ENCODE measurements around the gene FGF3. TPM values are rescaled to one million over a fixed set of nuclear protein-coding genes. Genes with fewer than 3 reads are reported as not detected.

The FGF3 gene
- total RNA-seq, 2 experiments from 2014 or later: not detected

DNA sequence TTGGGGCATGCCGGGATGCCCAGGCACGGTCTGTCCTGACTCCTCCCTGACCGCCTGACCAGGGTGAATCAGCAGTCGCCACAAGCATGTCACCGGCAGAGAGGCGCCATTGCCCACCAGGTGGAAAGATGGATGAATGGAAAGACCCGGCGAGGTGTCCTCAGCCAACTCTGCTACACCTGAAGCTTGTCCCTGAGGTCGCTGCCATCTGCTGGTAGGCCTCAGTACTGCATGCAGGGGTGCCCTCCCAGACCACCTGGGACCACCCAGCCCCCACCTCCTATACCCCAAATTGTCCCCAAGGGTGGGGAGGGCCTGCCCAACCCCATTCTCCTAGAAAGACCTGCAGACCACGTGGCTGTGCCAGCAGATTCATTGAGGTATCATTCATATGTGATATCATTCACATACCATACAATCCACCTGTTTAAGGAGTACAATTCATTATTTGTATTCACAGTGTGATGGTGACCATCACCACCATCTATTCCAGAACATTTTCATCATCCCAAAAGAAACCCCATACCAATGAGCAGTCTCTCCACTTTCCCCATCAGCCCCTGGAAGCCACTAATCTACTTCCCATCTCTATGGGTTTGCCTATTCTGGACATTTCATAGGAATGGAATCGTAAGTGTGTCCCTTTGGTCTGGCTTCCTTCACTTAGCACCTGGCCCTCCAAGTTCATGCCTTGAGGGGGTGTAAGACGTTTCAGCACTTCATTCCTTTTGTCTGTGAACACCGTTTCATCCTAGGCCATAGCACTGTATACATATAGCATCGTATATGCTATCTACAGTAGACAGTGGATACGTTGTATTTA lies 17.5 kb downstream of the FGF3 start:
- TF ChIP-seq, protein P1, sequence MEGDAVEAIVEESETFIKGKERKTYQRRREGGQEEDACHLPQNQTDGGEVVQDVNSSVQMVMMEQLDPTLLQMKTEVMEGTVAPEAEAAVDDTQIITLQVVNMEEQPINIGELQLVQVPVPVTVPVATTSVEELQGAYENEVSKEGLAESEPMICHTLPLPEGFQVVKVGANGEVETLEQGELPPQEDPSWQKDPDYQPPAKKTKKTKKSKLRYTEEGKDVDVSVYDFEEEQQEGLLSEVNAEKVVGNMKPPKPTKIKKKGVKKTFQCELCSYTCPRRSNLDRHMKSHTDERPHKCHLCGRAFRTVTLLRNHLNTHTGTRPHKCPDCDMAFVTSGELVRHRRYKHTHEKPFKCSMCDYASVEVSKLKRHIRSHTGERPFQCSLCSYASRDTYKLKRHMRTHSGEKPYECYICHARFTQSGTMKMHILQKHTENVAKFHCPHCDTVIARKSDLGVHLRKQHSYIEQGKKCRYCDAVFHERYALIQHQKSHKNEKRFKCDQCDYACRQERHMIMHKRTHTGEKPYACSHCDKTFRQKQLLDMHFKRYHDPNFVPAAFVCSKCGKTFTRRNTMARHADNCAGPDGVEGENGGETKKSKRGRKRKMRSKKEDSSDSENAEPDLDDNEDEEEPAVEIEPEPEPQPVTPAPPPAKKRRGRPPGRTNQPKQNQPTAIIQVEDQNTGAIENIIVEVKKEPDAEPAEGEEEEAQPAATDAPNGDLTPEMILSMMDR (IDR thresholded peaks at IDR 0.05): peak; percentile 50
- intact Hi-C loops (cut with DNase I, micrococcal nuclease): loop anchor here in 1 of 2 experiments (1.0 kb wide), 1 partner anchor 115 kb away; no protein-coding TSS in a partner anchor
- POLR2A ChIA-PET: no interaction called here
- no peak overlapping the region for H3K4me3 ChIP-seq (ENCODE audit: low read length)
- H3K4me1 Mint-ChIP-seq (ENCODE audit: low read depth): no peaks in the 10 kb centered on the region
- no peak overlapping the region for H3K27ac ChIP-seq (ENCODE audit: low read depth in 1 of 2, low read length in 2 of 2)
- peaks cover 0 to 28% of the 10 kb centered on the region in 2 experiments for H3K9me3 ChIP-seq (ENCODE audit: control insufficient read depth in 1 of 2, insufficient read depth in 1 of 2, low read length in 2 of 2)
- H3K36me3 Mint-ChIP-seq (ENCODE audit: low read depth): no peaks in the 10 kb centered on the region
- ATAC-seq (ENCODE audit: poor library complexity) (no peak), DNase-seq (peak in 10 of 14 experiments; percentile 4 to 46 (median 19))
- no peaks in the 10 kb centered on the region for H3K36me3 ChIP-seq (ENCODE audit: insufficient read depth, low read length)
- no peak overlapping the region for H3K4me3 Mint-ChIP-seq
- CTCF ChIA-PET: no interaction called here
- no peaks in the 10 kb centered on the region for H3K9me3 Mint-ChIP-seq
- H3K27me3 ChIP-seq (ENCODE audit: control insufficient read depth in 1 of 2, insufficient read depth in 2 of 2, low read length in 2 of 2): peaks cover 0 to 4% of the 10 kb centered on the region in 2 experiments
- H3K27ac Mint-ChIP-seq: no peak overlapping the region
- H3K4me1 ChIP-seq (ENCODE audit: insufficient read depth, low read length): no peaks in the 10 kb centered on the region
- peaks cover 4% of the 10 kb centered on the region for H3K27me3 Mint-ChIP-seq

DNA sequence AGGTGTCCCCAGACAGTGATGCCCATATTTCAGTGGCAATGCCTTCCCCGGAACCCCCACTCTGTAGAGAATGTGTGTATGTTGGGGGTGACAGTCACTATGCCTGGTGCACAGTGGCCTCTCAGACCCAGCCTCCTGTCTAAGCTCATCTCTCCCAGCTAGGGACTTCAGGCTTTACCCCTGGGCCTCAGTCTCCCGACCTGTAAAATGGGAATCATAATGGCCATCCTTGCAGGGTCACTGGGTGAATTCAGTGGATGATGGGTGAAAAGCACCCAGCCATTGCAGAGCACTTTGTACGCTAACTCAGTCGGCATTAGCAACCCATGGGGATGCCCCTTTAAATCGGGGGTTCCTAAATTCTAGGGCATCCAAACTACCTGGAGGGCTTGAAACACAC lies 18.9 kb downstream of the FGF3 start:
- Histone ChIP-seq H3K4me3 (ENCODE audit: low read length) (no peak overlapping the region), H3K9me3 (ENCODE audit: control insufficient read depth in 1 of 2, insufficient read depth in 1 of 2, low read length in 2 of 2) (peaks cover 0 to 28% of the 10 kb centered on the region in 2 experiments), H3K36me3 (ENCODE audit: insufficient read depth, low read length) (no peaks in the 10 kb centered on the region), H3K4me1 (ENCODE audit: insufficient read depth, low read length) (no peaks in the 10 kb centered on the region), H3K27ac (ENCODE audit: low read depth in 1 of 2, low read length in 2 of 2) (no peak overlapping the region), H3K27me3 (ENCODE audit: control insufficient read depth in 1 of 2, insufficient read depth in 2 of 2, low read length in 2 of 2) (peaks cover 0 to 4% of the 10 kb centered on the region in 2 experiments)
- DNase-seq: no peak
- ChIA-PET CTCF (no interaction called here), POLR2A (no interaction called here)
- intact Hi-C loops (cut with DNase I, micrococcal nuclease): no loop called here
- Mint-ChIP-seq H3K4me3 (no peak overlapping the region), H3K9me3 (no peaks in the 10 kb centered on the region), H3K4me1 (ENCODE audit: low read depth) (no peaks in the 10 kb centered on the region), H3K36me3 (ENCODE audit: low read depth) (no peaks in the 10 kb centered on the region), H3K27ac (no peak overlapping the region), H3K27me3 (no peaks in the 10 kb centered on the region)
- no peak for ATAC-seq (ENCODE audit: poor library complexity)
- TF ChIP-seq, protein P1 (IDR thresholded peaks at IDR 0.05): no peak

DNA sequence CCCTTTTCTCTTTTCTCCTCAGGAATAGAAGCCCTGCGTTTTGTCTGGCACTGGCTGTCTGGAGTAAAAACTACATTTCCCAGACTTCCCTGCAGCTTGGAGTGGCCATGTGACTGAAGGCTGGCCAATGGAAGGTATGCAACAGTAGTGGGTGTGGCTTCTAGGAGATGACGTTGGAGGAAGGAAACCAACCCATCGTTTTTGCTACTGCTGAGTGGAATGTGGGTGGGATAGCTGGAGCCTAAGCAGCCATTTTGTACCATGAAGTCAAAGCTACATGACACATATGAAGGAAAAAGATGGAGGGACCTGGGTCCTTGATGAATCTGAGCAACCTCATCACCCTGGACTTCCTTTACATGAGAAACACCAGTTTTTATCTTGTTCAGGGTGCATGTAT lies 19.6 kb downstream of the FGF3 start:
- no peaks in the 10 kb centered on the region for H3K4me1 Mint-ChIP-seq (ENCODE audit: low read depth)
- no peak overlapping the region for H3K27ac Mint-ChIP-seq
- DNase-seq (no peak), ATAC-seq (ENCODE audit: poor library complexity) (no peak)
- H3K36me3 Mint-ChIP-seq (ENCODE audit: low read depth): no peaks in the 10 kb centered on the region
- intact Hi-C loops (cut with DNase I, micrococcal nuclease): no loop called here
- Histone ChIP-seq H3K27ac (ENCODE audit: low read depth in 1 of 2, low read length in 2 of 2) (no peak overlapping the region), H3K4me1 (ENCODE audit: insufficient read depth, low read length) (no peaks in the 10 kb centered on the region), H3K27me3 (ENCODE audit: control insufficient read depth in 1 of 2, insufficient read depth in 2 of 2, low read length in 2 of 2) (peaks cover 0 to 4% of the 10 kb centered on the region in 2 experiments), H3K9me3 (ENCODE audit: control insufficient read depth in 1 of 2, insufficient read depth in 1 of 2, low read length in 2 of 2) (peaks cover 0 to 22% of the 10 kb centered on the region in 2 experiments), H3K4me3 (ENCODE audit: low read length) (no peak overlapping the region), H3K36me3 (ENCODE audit: insufficient read depth, low read length) (no peaks in the 10 kb centered on the region)
- H3K9me3 Mint-ChIP-seq: no peaks in the 10 kb centered on the region
- no peak overlapping the region for H3K4me3 Mint-ChIP-seq
- no peaks in the 10 kb centered on the region for H3K27me3 Mint-ChIP-seq
- ChIA-PET CTCF (no interaction called here), POLR2A (no interaction called here)
- TF ChIP-seq, protein P1 (IDR thresholded peaks at IDR 0.05): no peak

All from CD4-positive, alpha-beta T cell (primary cell).